Hypothalamus (tissue), 51 donors: ENCODE data around the gene OXCT1.
"Not testable (repeated sequence)": the region's sequence is repeated elsewhere in the genome, so short reads cannot be mapped to it uniquely, and the experiment has no call there.

Source experiments
- DNase-seq, 51 donors: peaks; one replicate each; lab custom pipeline; 2025; lab: John Stamatoyannopoulos, UW

OXCT1 gene

GRCh38 chr5:41832430-41832829 lies 37.8 kb downstream of the OXCT1 start:
- DNase-seq = no peak

- DNase-seq = no peak
These were observed 39.1 kb downstream of the OXCT1 start for GRCh38 chr5:41831155-41831554.

DNA sequence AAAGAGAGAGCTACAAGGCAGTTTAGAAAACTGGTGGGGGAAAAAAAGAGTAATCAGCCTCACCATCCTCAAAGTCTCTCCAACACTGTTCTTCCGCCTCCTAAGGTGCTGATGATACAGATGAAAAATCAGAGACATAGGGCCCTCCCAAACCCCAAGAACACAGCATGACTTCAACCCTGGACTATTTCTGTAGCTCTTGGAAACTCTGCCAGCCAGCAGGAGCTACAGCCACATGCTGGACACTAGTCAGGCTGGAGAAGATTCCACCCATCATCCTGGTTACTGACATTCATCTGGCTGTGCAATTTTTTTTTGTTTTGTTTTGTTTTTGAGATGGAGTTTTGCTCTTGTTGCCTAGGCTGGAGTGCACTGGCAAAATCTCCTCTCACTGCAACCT lies 42.4 kb downstream of the OXCT1 start:
- no peak for DNase-seq

- DNase-seq = no peak
These were observed 48.2 kb downstream of the OXCT1 start for GRCh38 chr5:41822036-41822435.

- no peak for DNase-seq
These were observed 49.2 kb downstream of the OXCT1 start for GRCh38 chr5:41821051-41821450.

- DNase-seq = no peak
These were observed 50.1 kb downstream of the OXCT1 start for GRCh38 chr5:41820150-41820549.

DNA sequence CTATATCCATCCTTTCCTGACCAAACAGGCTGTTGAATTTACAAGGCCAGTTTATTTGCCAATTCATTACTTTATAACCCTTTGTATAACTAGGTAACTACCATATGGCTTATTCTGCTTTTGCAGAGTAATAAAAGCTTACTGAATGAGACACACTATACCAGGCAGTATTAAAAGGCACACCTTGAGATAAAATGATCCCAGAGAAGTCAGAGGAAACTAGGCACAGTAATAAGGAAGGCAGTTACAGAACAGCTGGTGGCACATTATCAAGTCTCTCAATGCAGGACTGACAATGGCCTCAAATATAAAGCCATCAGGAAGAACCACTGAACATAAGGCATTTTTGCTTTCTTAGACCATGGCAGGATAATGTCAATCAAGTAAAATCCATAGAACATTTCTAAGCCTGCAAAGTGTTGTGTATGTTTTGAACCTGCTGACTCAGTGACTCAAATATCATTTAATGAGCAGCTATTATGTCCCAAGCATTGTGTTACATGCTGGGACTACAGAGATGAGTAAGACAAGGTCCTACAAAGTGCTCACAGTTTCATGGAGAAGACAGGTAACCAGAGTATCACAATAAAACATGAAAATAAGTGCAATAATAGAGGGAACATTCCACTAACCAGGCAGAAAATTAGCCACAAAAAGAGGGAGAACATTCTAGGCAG lies 52.5 kb downstream of the OXCT1 start:
- no peak for DNase-seq

- no peak for DNase-seq
These were observed 54.5 kb downstream of the OXCT1 start for GRCh38 chr5:41815663-41816229.

- DNase-seq = no peak
These were observed 55.0 kb downstream of the OXCT1 start for GRCh38 chr5:41815261-41815660.

DNA sequence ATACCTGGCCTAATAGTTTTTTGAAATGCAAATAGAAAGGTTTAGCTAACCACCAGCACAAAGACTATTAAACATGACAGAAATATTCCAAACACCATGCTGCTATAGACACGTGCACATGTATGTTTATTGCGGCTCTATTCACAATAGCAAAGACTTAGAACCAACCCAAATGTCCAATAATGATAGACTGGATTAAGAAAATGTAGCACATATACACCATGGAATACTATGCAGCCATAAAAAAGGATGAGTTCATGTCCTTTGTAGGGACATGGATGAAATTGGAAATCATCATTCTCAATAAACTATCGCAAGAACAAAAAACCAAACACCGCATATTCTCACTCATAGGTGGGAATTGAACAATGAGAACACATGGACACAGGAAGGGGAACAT lies 55.9 kb downstream of the OXCT1 start:
- DNase-seq = not testable (repeated sequence)

GRCh38 chr5:41812156-41812555 lies 58.1 kb downstream of the OXCT1 start:
- DNase-seq = no peak

- no peak for DNase-seq
These were observed 61.1 kb downstream of the OXCT1 start for GRCh38 chr5:41809128-41809527.

GRCh38 chr5:41808294-41808693 lies 61.9 kb downstream of the OXCT1 start:
- DNase-seq = no peak

- no peak for DNase-seq
These were observed 72.6 kb downstream of the OXCT1 start for GRCh38 chr5:41797662-41798061.

DNA sequence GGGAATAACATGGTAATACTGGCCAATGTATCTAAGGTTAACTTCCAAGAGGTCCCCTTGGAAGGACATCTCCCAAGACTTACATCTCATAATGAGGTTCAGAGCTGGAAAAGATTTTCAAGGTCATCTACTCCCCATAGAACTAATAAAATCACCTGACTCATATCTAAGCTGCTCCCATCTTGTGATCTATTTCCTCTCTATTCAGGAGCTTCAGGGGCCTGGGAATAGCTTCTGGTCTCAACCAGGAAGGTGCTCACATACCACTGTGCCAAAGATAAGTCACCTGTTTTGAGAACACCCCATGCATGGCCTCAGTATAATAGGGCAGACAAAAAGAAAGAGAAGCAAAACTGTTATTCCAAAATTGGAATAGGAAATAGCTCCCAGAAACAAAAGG lies 74.2 kb downstream of the OXCT1 start:
- DNase-seq = no peak

- DNase-seq = no peak
These were observed 75.1 kb downstream of the OXCT1 start for GRCh38 chr5:41795125-41795524.

DNA sequence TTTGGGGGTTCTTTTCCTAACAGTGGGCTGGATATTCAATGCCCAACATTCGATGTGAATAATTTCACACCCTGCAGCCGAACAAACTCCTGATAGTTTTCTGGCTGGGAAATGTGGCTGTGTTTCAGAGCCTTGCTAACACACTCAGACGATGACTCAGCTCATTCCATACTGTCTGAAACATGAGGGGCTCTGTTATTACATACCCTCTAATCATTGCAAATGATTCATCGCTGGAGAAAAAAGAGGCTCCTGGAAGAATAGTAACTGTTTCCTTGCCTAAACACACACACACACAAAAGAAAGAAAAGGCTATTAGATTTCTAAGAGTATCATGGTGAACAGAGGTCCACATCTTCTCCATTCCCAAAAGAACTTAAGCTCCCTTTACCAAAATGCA lies 75.8 kb downstream of the OXCT1 start:
- DNase-seq = peak in 5 of 51 donors; percentile 1 to 33 (median 16)

DNA sequence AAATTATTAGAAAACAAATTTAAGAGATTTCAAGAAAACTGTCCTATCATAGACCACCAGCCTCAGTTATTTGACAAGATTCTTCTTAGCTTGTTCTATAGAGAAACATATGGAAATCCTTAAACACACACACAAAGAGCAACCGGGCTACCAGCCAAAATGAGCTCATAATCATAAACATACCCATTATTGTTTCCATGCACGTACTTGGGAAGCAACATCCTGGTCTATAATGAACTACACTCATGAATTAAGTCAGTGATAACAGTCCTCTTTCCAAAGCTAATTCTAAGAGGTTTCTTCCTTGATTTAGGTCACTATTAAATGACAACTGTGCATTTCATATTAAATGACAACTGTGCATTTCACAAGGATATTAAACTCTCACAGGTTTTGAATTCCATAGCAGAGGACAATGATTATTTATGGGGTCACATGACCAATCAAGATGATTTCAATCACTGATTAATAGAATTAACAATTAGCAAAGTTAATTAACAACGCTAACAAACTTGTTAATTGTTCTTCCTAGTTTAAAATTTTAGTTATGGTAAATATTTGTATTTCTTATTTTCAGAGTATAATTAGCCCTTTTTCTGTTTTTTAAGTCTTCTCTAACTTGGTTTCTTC lies 77.0 kb downstream of the OXCT1 start:
- no peak for DNase-seq

DNA sequence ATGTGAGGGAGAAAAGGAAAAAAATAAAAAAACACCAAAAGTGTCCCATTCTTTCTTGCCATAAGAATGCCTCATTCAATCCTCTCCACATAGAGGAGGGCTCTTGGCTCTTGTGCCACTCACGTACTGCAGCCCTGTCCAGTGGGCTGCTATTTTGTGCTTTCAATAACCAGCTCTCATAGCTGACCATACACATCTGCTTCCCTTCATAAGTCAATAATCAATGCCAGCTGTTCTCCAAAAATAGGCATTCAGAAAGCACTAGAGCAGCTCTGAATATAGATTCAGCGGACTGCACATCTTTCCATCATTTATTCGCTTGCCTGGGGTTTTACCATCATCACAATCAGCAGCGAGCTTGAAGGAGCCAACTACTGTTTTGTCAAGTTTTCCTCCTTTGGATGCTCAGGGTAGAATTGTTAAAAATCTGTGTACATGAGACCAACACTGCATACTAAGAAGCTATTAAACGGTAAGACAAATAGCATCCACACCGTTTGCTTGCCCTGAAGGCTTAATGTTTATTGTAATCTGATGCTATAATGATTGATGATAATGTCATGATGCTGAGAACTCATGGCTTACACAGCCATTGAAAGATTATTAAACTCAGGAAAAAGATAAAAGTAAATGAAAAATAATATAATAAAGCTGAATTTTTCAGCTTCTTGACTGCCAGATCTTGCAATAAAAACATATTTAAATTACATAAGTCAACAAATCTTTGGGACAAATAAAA lies 80.0 kb downstream of the OXCT1 start:
- no peak for DNase-seq

DNA sequence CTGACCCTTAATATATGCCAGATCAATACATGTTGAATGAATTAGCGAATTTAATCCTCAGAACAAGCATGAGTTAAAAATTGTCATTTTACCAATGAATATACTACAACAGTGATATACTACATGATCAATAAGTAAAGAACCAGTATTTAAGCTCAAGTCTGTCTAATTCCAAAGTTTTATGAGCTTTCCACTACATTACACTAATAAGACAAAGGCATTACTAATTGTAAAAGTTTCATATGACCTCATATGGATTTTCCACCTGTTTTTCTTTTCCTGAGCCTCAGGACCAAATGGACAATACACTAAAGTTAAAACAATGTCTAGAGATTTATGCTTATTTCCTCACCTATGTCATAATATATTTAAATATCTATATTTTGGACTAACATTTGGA lies 80.8 kb downstream of the OXCT1 start:
- DNase-seq = no peak

DNA sequence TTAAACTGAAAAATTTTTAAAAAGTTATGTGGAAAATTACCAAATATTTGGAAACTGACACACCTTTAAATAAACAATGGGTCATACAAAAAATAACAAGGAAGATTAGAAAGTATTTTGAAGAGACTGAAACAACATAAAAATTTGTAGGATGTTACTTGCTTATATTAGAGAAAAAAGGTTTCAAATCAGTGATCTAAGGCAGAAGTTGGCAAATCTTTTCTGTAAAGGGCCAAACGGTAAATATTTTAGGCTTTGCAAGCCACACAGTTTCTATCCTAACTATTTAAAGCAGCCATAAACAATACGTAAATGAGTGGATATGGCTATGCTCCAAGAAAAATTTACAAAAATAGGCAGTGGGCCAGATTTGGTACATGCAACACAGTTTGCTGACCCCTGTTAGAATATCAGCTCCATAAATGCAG lies 81.3 kb downstream of the OXCT1 start:
- DNase-seq = no peak

DNA sequence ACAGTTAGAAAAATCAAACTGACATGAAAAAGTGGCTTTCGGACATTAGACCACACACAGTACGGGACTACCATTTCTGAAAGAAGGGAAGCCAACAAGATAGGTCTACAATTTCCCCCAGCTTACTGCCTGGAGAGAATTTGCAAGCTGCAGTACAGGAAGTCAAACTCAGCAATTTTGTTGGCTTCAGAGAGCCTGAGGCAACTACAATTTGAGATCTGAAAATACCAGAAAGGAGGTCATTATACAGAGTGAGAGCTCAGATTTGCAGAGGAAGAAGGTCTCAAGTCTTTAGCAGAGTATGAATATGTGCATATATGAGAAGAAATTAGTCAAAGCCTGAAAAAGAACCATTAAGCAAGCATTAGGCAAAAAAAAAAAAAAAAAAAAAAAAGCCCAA lies 83.0 kb downstream of the OXCT1 start:
- no peak for DNase-seq
